GM12878 (cell line): ENCODE results near the gene GALNTL6. TPM values are rescaled to one million over a fixed set of nuclear protein-coding genes. Genes with fewer than 3 reads are reported as not detected.

ENCODE experiments used
- ATAC-seq: fragments of 200-7000 bp; cut with Tn5 transposase; 3 replicates; pipeline ENCODE4 v1.9.1; 2020; ENCODE audit warnings: mild to moderate bottlenecking, moderate library complexity
- BruUV-seq: library from RNA; stranded (reverse); fragments of 400-500 nt; replicated peaks from 2 replicates; lab custom pipeline; 2021; lab: Mats Ljungman, UMichigan
- CTCF ChIA-PET: fragments of 300-600 bp; sonication (Branson Sonifier 250); formaldehyde crosslinking; extraction: SDS; loops from one replicate; lab custom pipeline; 2021; ENCODE audit warnings: inconsistent platforms; lab: Yijun Ruan, JAX
- POLR2A ChIA-PET: fragments of 350-600 bp; formaldehyde crosslinking; extraction: SDS; loops from one replicate; lab custom pipeline; 2021; ENCODE audit warnings: inconsistent platforms; lab: Charles Lee
- RAD21 ChIA-PET: fragments of 300-600 bp; sonication (Branson Sonifier 250); formaldehyde crosslinking; loops from one replicate; lab custom pipeline; 2023; ENCODE audit warnings: antibody characterized with exemption; ENCODE audit not compliant: unreplicated experiment; lab: Charles Lee
- SMC1A ChIA-PET: fragments of 300-600 bp; sonication (Branson Sonifier 250); formaldehyde crosslinking; loops from one replicate; lab custom pipeline; 2023; ENCODE audit not compliant: unreplicated experiment, uncharacterized antibody; lab: Charles Lee
- DNase-seq: peaks from one replicate; pipeline ENCODE4 v3.0.0-alpha.2; 2011; ENCODE audit warnings: low read depth, low spot score
- FAIRE-seq: peaks from 3 replicates; lab custom pipeline; 2011; peaks lifted over from hg19 to GRCh38; lab: Jason Lieb, UNC
- H2AFZ ChIP-seq: 2 replicates; pipeline ENCODE4 v1.6.0; 2011; ENCODE audit warnings: low read depth, low read length, control low read depth; ENCODE audit not compliant: control insufficient read depth
- H3K27ac ChIP-seq: 2 replicates; pipeline ENCODE4 v1.5.1; 2011; ENCODE audit warnings: control low read depth; ENCODE audit not compliant: control insufficient read depth, insufficient read depth
- H3K27me3 ChIP-seq, 2 experiments: replicated peaks in 1 of 2; 2 replicates each; pipeline versions ENCODE4 v1.6.0 to v1.6.1; 2011; ENCODE audit warnings: low read length in 1 of 2; ENCODE audit not compliant: control insufficient read depth in 2 of 2, insufficient read depth in 2 of 2
- H3K36me3 ChIP-seq, 2 experiments: 2 replicates each; pipeline ENCODE4 v1.5.1; 2011; ENCODE audit warnings: low read length in 1 of 2; ENCODE audit not compliant: control insufficient read depth in 2 of 2, insufficient read depth in 2 of 2
- H3K4me1 ChIP-seq: 2 replicates; pipeline ENCODE4 v1.6.1; 2011; ENCODE audit warnings: mild to moderate bottlenecking, low read length, moderate library complexity, mixed read lengths; ENCODE audit not compliant: control insufficient read depth, insufficient read depth
- H3K4me2 ChIP-seq: 2 replicates; pipeline ENCODE4 v1.6.0; 2011; ENCODE audit warnings: control low read depth; ENCODE audit not compliant: control insufficient read depth, insufficient read depth
- H3K4me3 ChIP-seq: fragments of 200-600 bp; sonication (generic); 2 replicates; pipeline ENCODE4 v1.5.1; 2016
- H3K79me2 ChIP-seq: 2 replicates; pipeline ENCODE4 v1.6.0; 2011; ENCODE audit warnings: low read length; ENCODE audit not compliant: control insufficient read depth, insufficient read depth
- H3K9ac ChIP-seq: 2 replicates; pipeline ENCODE4 v1.8.0; 2011; ENCODE audit warnings: low read length, control low read depth, mixed read lengths; ENCODE audit not compliant: control insufficient read depth, insufficient read depth
- H3K9me3 ChIP-seq: replicated peaks from 3 replicates; pipeline ENCODE4 v1.5.1; 2011; ENCODE audit warnings: mild to moderate bottlenecking, low read length; ENCODE audit not compliant: control insufficient read depth, insufficient read depth
- H4K20me1 ChIP-seq: 2 replicates; pipeline ENCODE4 v1.6.0; 2011; ENCODE audit not compliant: control insufficient read depth, insufficient read depth
- BCL11A ChIP-seq: IDR thresholded peaks from 2 replicates; pipeline ENCODE4 v1.6.1; 2011; ENCODE audit warnings: low read depth, low read length
- BMI1 ChIP-seq: fragments of 450-650 bp; IDR thresholded peaks from 2 replicates; pipeline ENCODE4 v1.6.1; 2016; ENCODE audit warnings: mild to moderate bottlenecking, moderate library complexity, borderline replicate concordance
- CHD2 ChIP-seq: IDR thresholded peaks from 2 replicates; pipeline ENCODE4 v1.6.1; 2011; ENCODE audit warnings: low read depth, low read length, improper control_type of control experiment, borderline replicate concordance
- DPF2 ChIP-seq: fragments of 450-650 bp; IDR thresholded peaks from 2 replicates; pipeline ENCODE4 v1.6.1; 2017; ENCODE audit warnings: mild to moderate bottlenecking
- EP300 ChIP-seq, 2 experiments: fragments of 150-350 bp in 1 of 2; IDR thresholded peaks; 2 replicates each; pipeline ENCODE4 v1.6.1; 2011 to 2012; ENCODE audit warnings: low read depth in 2 of 2, low read length in 2 of 2, borderline replicate concordance in 1 of 2, improper control_type of control experiment in 1 of 2, inconsistent platforms in 1 of 2; ENCODE audit not compliant: control insufficient read depth in 1 of 2
- GATAD2B ChIP-seq: fragments of 450-650 bp; conservative IDR thresholded peaks from 2 replicates; pipeline ENCODE4 v1.6.1; 2017; ENCODE audit warnings: low read depth, mild to moderate bottlenecking, moderate library complexity
- KDM1A ChIP-seq: fragments of 200-600 bp; sonication (generic); IDR thresholded peaks from 2 replicates; pipeline ENCODE4 v1.6.1; 2016; ENCODE audit warnings: borderline replicate concordance
- MLLT1 ChIP-seq: fragments of 450-650 bp; IDR thresholded peaks from 2 replicates; pipeline ENCODE4 v1.6.1; 2016; ENCODE audit warnings: mild to moderate bottlenecking
- RCOR1 ChIP-seq: conservative IDR thresholded peaks from 2 replicates; pipeline ENCODE4 v1.6.1; 2012; ENCODE audit warnings: low read depth, low read length, improper control_type of control experiment
- SMAD1 ChIP-seq: fragments of 450-650 bp; IDR thresholded peaks from 2 replicates; pipeline ENCODE4 v1.6.1; 2018; ENCODE audit warnings: mild to moderate bottlenecking, low read depth; ENCODE audit not compliant: partially characterized antibody
- TCF3 ChIP-seq: IDR thresholded peaks from 2 replicates; pipeline ENCODE4 v1.6.1; 2012; ENCODE audit warnings: low read depth, mild to moderate bottlenecking, low read length, borderline replicate concordance; ENCODE audit not compliant: insufficient read depth
- ZBED1 ChIP-seq: IDR thresholded peaks from 2 replicates; pipeline ENCODE4 v1.6.1; 2016; ENCODE audit warnings: borderline replicate concordance
- WGBS: methylation state at CpG from one replicate; pipeline ENCODE4 v1.1.6; 2016; ENCODE audit warnings: low lambda C conversion rate; ENCODE audit not compliant: insufficient replicate concordance, insufficient coverage; ENCODE audit errors: missing lambda C conversion rate; 5-methylcytosine and 5-hydroxymethylcytosine counted together
- in situ Hi-C: fragments of 300-500 bp; cut with MboI; formaldehyde crosslinking; loops from 9 replicates; pipeline ENCODE4 v1.14.3; 2018; ENCODE audit warnings: mixed read lengths
- intact Hi-C: fragments of 100-400 bp; cut with micrococcal nuclease; formaldehyde crosslinking; loops from one replicate; pipeline ENCODE4 v1.14.2; 2022; ENCODE audit not compliant: unreplicated experiment
- polyA plus RNA-seq, 11 experiments: library from polyadenylated mRNA; depleted of rRNA in 4 of 11; unstranded in 6 of 11; stranded (reverse) in 5 of 11; fragments of >200 nt; fragmentation: Nextera tagmentation in 4 of 11; fragmentation: Illumina TruSeq in 1 of 11; extraction: Ambion mirVana in 4 of 11; extraction: Trizol in 1 of 11; gene quantifications; 1 replicate in 1 of 11; 2 replicates in 10 of 11; pipeline versions ENCODE4 v1.2.1 to v1.2.3, GENCODE V29; 2011 to 2016; ENCODE audit warnings: inconsistent platforms in 2 of 11, missing spikeins in 2 of 11, low read depth in 1 of 11
- total RNA-seq, 4 experiments: library from RNA; depleted of rRNA in 3 of 4; stranded (reverse); fragments of >200 nt in 3 of 4; fragmentation: Illumina TruSeq in 1 of 4; extraction: Trizol in 1 of 4; gene quantifications; 2 replicates each; pipeline versions ENCODE4 v1.2.1 to v1.2.3, GENCODE V29; 2013 to 2021

The GALNTL6 gene
- total and polyA plus RNA-seq, 10 of the 15 experiments (the other 5 are each of a cell fraction or from before 2014, with no cell fraction given), result 0.01 to 0.29 TPM; not detected in 8

GRCh38 chr4:171948038-171948437 is 134.8 kb downstream of the GALNTL6 start:
- no peaks in the 10 kb centered on the region for H3K9me3 ChIP-seq
- no peak for ATAC-seq
- CTCF ChIA-PET, result no interaction called here
- no peak overlapping the region for H3K4me3 ChIP-seq
- no peaks in the 10 kb centered on the region for H4K20me1 ChIP-seq
- 20% methylated on average over 2 of the region's 2 CpGs for WGBS
- no peaks in the 10 kb centered on the region for H3K4me1 ChIP-seq
- TF ChIP-seq SMAD1 (no peak), DPF2 (no peak), TCF3 (no peak), MLLT1 (no peak), CHD2 (no peak), ZBED1 (no peak), KDM1A (no peak), GATAD2B (no peak), RCOR1 (no peak), BCL11A (no peak), EP300 (IDR thresholded peaks at IDR 0.05; ENCODE audit: borderline replicate concordance in 1 of 2, control insufficient read depth in 1 of 2, low read depth in 2 of 2, low read length in 2 of 2) (no peak), BMI1 (no peak)
- no peaks in the 10 kb centered on the region for H3K79me2 ChIP-seq
- H3K36me3 ChIP-seq, result no peaks in the 10 kb centered on the region
- no peaks in the 10 kb centered on the region for H3K27me3 ChIP-seq
- POLR2A ChIA-PET, result no interaction called here
- intact Hi-C loops, result no loop called here
- no peak overlapping the region for H3K27ac ChIP-seq
- no peak overlapping the region for H3K4me2 ChIP-seq
- RAD21 ChIA-PET, result no interaction called here
- SMC1A ChIA-PET, result no interaction called here
- FAIRE-seq, result no peak
- H3K9ac ChIP-seq, result no peak overlapping the region
- in situ Hi-C loops, result no loop called here
- DNase-seq, result no peak
- BruUV-seq, result no TSS peak
- no peak overlapping the region for H2AFZ ChIP-seq
